GM12878 (cell line): ENCODE data around the gene TMED1.
A peak's percentile ranks its signal among the peaks of the same experiment; 100 is the strongest.

Source experiments
- ATF3 ChIP-seq: IDR thresholded peaks from 2 replicates; pipeline ENCODE4 v1.6.1; 2011; ENCODE audit warnings: low read depth, mild to moderate bottlenecking, low read length, moderate library complexity, borderline replicate concordance; ENCODE audit errors: extremely low read depth
- CTCF ChIP-seq, 3 experiments: IDR thresholded peaks in 2 of 3; conservative IDR thresholded peaks in 1 of 3; 2 replicates each; pipeline ENCODE4 v1.5.1; 2011; ENCODE audit warnings: low read depth in 3 of 3, low read length in 3 of 3, mild to moderate bottlenecking in 3 of 3, control low read depth in 2 of 3, moderate library complexity in 2 of 3, inconsistent platforms in 1 of 3, mixed read lengths in 1 of 3; ENCODE audit not compliant: control insufficient read depth in 2 of 3, insufficient read depth in 1 of 3; ENCODE audit errors: extremely low read depth in 1 of 3
- DPF2 ChIP-seq: fragments of 450-650 bp; IDR thresholded peaks from 2 replicates; pipeline ENCODE4 v1.6.1; 2017; ENCODE audit warnings: mild to moderate bottlenecking
- EP300 ChIP-seq, 2 experiments: fragments of 150-350 bp in 1 of 2; IDR thresholded peaks; 2 replicates each; pipeline ENCODE4 v1.6.1; 2011 to 2012; ENCODE audit warnings: low read depth in 2 of 2, low read length in 2 of 2, borderline replicate concordance in 1 of 2, improper control_type of control experiment in 1 of 2, inconsistent platforms in 1 of 2; ENCODE audit not compliant: control insufficient read depth in 1 of 2
- MAX ChIP-seq: IDR thresholded peaks from 2 replicates; pipeline ENCODE4 v1.6.1; 2012; ENCODE audit warnings: low read depth, low read length, improper control_type of control experiment
- NFYB ChIP-seq: IDR thresholded peaks from 2 replicates; pipeline ENCODE4 v1.6.1; 2011; ENCODE audit warnings: low read depth, mild to moderate bottlenecking, low read length, improper control_type of control experiment, moderate library complexity; ENCODE audit not compliant: insufficient read depth
- PRDM15 ChIP-seq: fragments of 450-650 bp; formaldehyde crosslinking; IDR thresholded peaks from 2 replicates; pipeline ENCODE4 v1.4.0; 2020; ENCODE audit warnings: mild to moderate bottlenecking, moderate library complexity
- SP1 ChIP-seq: IDR thresholded peaks from one replicate; pipeline ENCODE4 v1.6.1; 2011; ENCODE audit warnings: low read depth, low read length
- USF2 ChIP-seq: IDR thresholded peaks from 2 replicates; pipeline ENCODE4 v1.6.1; 2011; ENCODE audit warnings: low read depth, low read length, improper control_type of control experiment, borderline replicate concordance
- ZBTB11 ChIP-seq: fragments of 450-650 bp; formaldehyde crosslinking; IDR thresholded peaks from 2 replicates; pipeline ENCODE4 v1.5.0; 2022; ENCODE audit warnings: mild to moderate bottlenecking, missing genetic modification characterization
- ZNF217 ChIP-seq: fragments of 450-650 bp; IDR thresholded peaks from 2 replicates; pipeline ENCODE4 v1.6.1; 2017; ENCODE audit warnings: antibody characterized with exemption, mild to moderate bottlenecking
- ZNF592 ChIP-seq: fragments of 450-650 bp; IDR thresholded peaks from 2 replicates; pipeline ENCODE4 v1.6.1; 2017; ENCODE audit warnings: mild to moderate bottlenecking, moderate library complexity
- ZZZ3 ChIP-seq: IDR thresholded peaks from 2 replicates; pipeline ENCODE4 v1.6.1; 2011; ENCODE audit warnings: low read depth; ENCODE audit not compliant: control insufficient read depth, insufficient read length

- TF ChIP-seq EP300 (IDR thresholded peaks at IDR 0.05; ENCODE audit: borderline replicate concordance in 1 of 2, control insufficient read depth in 1 of 2, low read depth in 2 of 2, low read length in 2 of 2) (no peak), ZNF592 (0 out of 2 replicates have a peak, but pooled peaks have one; percentile 75), SP1 (peak; percentile 70), CTCF (IDR thresholded peaks at IDR 0.05 in 2 of 3, conservative IDR thresholded peaks at IDR 0.05 in 1 of 3; ENCODE audit: control insufficient read depth in 2 of 3, extremely low read depth in 1 of 3, insufficient read depth in 1 of 3, low read depth in 3 of 3, low read length in 3 of 3) (peak; percentile 55 to 90 (median 66)), NFYB (no peak), USF2 (no peak), PRDM15 (CRISPR knock-in tag) (no peak), DPF2 (no peak), ZNF217 (no peak), ZBTB11 (CRISPR knock-in tag) (no peak), ZZZ3 (no peak), ATF3 (peak; percentile 18; the same call in 1 of the 2 replicates), MAX (peak; percentile 28; the same call in 1 of the 2 replicates)
These were observed 35.1 kb upstream of the TMED1 start, which contains the start of gene CARM1 for GRCh38 chr19:10870955-10871603.
